Glomerular visceral epithelial cell (primary cell): Measurements from ENCODE around the gene GPR15.

Experiments
- DNase-seq: peaks from one replicate; pipeline ENCODE4 v3.0.0-alpha.2; 2016; ENCODE audit errors: extremely low spot score

The GPR15 gene

GRCh38 chr3:98531622-98532274, at the start of gene GPR15:
TSS of gene GPR15 (plus strand) at chr3:98531978. CDS start at chr3:98532034, 56 bp downstream.
- DNase-seq, result no peak

DNA sequence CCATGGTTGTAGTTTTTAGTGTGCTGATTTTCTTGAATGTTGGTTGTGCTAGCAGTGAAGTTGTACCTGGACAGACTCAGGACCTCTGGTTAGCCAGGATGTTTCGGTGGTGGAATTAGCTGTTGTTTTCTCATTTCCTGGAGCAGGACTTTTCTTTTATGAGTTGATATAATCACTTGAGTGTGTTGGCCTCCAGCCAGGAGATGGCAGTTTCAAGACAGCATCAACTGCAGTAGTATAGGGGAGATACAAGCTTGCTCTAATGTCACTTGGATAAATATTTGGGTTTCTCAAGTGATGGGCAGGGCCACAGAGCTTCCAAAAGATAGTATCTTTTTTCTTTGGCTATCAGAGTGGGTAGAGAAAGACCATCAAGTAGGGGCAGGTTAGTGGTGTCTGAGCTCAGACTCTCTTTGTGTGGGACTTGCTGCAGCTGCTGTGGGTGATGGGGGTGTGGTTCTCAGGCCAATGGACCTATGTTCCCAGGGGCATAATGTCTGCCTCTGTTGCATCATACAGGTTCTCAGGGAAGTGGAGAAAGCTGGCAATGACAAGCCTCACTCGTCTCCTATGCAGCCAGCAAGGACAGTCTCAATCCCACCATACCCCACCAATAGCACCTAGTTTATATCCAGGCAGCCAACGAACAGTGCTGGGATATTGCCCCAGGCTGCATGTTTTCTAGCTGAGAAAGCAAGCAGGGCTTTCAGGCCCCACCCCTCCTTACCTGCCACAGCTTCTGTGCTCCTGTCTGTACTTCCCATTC, 48.9 kb upstream of the GPR15 start:
- DNase-seq, result no peak

DNA sequence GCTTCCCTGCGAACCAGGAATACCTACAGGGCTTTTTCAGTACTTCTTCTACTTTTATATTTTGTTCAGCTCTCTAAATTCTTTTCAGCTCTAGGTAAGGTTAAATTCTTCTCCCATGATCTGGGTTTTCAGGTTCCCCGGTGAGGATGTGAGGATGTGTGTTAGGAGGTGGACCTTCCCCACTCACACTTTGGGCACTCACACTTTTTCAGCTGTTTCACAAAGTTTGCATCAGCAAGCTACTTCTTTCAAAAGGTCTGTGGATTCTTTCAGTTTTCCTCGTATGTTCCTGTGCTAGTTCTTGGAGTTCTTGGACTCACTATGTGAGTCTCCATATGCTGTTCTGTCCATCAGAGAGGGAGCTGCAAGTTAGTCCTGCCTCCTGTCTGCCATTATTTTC, 48.2 kb upstream of the GPR15 start:
- DNase-seq, result no peak

DNA sequence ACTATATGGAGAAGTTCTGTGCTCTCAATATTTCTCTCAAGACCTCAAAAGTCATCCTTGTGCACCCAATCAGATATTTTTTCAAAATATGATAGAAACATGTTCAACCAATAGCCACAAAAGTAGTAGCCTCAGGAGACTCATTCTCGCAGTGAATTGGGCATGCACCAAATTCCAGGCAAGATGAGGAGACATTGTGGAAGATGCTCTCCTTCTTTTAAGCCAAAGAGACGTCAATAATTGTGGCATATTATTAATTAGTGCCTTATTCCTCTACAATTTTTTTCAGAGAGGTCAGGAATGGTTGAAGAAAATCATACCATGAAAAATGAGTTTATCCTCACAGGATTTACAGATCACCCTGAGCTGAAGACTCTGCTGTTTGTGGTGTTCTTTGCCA, 34.4 kb upstream of the GPR15 start, which contains the start of gene OR5K2:
TSS of gene OR5K2 (plus strand) at position 301 of the 400 bp plus-strand sequence. CDS start at position 301, 0 bp downstream.
- no peak for DNase-seq

- DNase-seq, result no peak
Measured at GRCh38 chr3:98500019-98500418, 31.8 kb upstream of the GPR15 start.

DNA sequence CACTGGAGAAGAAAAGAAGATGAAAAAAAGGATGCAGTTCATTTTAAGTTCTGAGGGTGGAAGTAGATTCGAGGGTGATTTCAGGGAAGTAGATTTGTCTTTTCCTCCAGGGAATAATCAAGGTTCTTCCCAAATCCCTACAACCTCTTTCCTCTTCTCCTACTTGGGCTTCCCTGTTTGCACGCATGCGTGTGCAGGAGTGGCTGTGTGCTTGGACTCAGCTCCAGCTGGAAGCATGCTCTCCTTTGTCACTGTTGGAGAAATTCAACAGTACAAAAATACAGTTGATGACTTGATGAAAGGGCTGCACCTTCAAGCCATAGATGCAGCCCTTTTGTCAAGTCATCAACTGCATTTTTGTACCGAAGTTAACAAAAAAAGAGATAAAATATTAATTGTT, 30.5 kb upstream of the GPR15 start:
- DNase-seq, result no peak

DNA sequence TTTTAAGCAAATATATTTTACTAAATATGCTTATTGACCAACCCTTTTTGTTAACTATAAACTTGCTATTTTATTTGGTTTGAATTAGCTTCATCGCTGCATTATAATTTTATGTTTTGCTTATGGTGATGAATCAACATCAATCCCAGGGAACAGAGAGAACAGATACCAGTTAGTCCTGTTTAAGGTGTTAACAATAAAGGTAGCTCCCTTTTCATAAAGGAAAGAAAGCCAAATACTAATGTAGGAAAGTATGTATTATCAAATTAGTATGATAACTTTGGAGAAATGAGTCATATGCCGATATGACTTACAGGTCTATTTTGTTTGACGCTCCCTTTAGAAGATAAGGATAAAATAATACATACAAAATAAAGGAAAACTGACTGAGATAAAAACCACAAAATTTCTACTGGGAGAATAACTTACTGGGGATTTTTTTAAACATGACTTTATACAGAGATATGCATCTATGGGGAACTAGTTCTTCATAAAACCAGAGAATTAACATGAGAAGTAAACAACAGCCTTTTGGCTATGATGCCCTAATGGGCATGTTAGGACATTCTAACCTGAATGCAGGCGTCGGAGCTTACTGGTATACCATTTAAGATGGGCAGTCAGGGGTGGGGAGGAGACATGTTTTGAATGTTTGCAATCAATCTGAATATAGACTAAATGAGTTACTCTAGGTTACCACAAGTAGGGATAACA, 29.8 kb upstream of the GPR15 start:
- no peak for DNase-seq

DNA sequence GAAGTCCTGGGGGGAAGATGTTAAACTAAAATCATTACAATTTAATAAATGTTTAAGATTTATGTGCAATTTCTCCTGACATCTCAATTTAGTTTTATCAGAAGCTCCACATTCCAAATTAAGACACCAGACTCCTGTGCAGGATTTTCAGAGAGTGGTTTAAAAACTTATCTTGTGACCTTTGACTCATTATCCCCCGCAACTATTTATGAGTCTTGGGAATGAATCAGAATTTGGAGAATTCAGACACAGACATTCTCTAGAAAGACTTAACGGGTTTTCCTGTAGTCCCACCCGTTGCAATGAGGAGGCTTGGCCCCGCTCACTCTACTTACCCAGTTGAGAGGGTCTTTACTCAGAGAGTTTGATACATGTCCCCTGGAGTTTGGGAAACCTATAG, 27.2 kb upstream of the GPR15 start:
- no peak for DNase-seq

GRCh38 chr3:98508582-98508981, 23.2 kb upstream of the GPR15 start:
- no peak for DNase-seq

GRCh38 chr3:98512576-98512975, 19.2 kb upstream of the GPR15 start:
- no peak for DNase-seq

DNA sequence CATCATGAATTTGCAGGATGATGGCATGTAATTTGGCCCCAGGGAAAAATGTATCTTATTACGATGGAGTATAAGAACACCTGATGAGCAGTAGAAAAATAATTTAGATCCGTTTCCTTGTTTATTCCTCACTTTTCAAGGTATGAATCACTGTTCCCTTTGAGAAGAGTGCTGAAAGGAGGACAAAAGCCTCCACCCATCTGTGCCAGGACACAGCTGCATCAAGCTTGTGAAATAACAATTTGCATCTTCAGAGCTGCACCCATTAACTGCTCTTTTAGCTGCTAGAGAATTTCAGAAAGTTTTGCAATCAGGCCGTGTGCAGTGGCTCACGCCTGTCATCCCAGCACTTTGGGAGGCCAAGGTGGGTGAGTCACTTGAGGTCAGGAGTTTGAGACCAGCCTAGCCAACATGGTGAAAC, 18.7 kb upstream of the GPR15 start:
- DNase-seq, result peak; percentile 51

- DNase-seq, result no peak
Measured at GRCh38 chr3:98513736-98514135, 18.0 kb upstream of the GPR15 start.

DNA sequence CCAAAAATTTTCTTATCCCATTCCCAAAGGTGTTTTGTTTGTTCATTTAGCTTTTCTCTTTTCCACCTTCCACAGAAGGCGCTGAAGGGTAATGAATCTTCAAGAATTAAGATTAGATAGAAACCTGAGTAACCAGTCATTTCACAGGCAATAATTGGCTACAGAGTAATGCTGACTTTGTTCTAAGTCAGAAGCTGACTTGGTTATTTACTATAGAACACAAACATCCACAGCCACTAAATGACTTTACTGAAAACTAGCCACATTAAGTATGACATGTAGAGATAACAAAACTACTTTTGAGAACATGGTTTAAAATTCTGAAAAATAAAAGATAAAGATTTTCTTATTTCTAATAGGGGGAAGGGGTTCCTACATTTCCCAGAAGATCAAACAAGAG, 16.8 kb upstream of the GPR15 start:
- no peak for DNase-seq

DNA sequence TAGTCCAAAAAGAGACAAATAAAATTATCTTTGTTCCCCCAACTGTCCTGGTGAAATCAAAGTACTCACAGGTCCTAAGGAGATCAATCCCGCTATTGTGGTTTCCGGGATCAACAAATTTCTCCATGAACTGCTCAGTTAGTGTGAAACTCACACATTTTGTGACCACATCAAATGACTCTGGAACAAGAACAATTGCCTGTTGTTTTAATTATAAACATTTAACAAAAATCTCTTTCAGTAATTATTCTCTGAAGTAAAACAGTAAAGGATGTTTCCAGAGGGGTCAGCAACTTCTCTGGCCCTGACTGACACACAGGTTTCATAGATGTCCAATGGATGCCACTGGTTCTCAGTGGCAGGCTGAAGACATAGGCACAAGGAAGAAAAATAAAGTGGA, 13.0 kb upstream of the GPR15 start:
- no peak for DNase-seq

DNA sequence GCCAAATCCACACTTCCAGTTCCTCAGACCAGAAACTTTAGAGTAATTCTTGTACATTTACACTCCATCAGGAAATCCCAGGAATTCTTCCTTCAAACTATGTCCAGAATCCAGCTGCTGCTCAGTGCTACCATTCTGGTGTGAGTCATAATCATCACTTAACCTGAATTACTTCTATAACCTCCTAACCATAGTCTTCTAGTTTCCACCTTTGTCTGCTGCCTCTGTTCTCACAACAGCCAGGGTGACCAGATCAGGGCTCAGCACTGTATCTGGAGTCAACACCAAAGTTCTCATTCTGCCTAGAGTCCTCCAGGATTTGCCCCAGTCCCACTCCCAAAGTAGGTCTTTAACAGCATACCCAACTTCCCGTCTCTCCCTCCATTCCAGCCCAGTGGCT, 12.4 kb upstream of the GPR15 start:
- DNase-seq, result no peak

DNA sequence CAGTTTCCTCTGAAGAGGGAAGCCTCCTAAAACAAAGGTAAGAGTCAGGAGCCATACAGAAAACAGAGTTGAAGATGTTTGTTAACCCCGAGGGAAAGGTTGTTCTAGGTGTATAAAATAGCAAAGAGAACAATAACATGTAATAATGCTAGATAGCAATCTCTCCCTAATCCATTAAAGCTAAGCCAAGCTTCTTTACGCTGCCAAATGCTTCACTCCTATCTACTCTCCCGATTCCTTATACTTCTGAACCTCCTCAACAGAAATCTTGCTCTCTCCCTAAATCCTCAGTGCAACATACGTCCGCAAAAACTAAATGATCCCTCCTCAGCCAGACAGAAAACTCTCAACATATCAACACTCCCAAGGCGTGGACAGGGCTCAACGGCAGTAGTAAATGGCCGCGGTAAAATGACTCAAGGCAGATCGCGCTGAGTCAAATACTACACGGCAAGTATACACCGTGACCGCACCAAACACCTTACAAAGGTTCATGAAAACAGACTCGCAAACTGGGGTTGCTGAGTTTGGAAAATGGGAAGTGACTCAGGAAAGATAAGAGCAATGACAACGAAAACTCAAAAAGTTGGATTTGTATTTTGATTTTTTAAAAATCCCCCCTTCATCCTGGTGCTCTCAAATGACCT, 9.8 kb upstream of the GPR15 start:
- peak; percentile 59 for DNase-seq

GRCh38 chr3:98522544-98523281, 9.1 kb upstream of the GPR15 start, which contains the start of gene CLDND1:
TSS of gene CLDND1 (minus strand) at chr3:98522902. CDS start at chr3:98521424, 1,478 bp downstream.
- DNase-seq, result peak; percentile 96

DNA sequence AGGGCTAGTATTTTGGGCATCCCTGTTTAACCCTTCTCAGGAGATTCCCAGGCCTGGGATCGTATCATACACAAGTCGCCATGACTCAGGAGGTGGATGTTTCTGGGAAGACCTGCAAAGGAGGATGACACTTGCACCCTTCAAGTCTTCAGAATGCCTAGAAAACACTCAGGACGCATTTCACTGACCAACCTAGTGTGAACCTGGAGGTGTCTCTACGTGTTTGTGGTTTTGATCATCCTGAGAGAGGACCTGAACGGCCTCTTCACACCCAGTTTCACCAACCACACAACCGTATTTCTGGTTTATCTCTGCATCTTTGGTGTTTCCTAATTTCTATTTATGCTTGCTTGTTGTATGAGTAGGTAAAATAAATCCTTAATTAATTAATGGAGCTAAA, 6.3 kb upstream of the GPR15 start:
- no peak for DNase-seq

DNA sequence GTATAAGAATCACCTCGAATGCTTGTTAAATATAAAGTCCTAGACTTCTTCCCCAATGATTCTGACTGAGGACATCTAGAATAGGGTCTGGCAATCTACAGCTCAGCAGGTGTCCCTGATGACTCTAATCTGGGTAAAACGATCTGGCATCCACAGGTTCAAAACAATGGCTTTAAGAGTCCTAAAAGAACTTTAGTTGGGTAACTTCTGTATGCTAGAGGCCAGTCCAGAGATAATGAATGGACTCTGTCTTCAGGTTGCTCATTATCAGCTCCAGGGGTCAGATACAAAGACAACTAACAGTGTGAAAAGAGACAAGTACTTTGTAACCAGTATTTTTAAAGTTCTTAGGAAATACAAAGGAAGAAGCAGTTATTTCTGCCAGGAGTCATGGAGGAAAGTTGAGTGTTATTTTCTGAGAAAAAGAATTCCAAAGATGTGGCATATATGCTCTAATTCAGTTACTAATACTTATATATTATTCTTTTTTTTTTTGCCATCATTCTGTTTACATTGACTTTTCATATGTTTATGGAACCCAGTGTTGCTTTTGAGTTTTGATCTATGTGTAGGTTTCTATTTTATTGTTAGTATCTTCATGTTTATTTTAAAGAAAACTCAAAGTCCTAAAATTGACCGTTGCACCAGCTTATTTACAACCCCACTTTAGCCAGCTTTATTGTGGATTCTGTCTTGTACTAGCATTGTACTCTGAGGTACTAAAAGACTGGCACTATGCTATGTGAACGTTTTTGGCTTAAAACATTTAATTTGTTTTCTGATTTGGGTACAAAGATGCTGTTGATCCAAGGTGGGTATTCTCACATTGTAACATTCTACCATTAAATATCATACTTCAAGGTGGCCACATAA, 3.1 kb upstream of the GPR15 start:
- no peak for DNase-seq

GRCh38 chr3:98529856-98530459, 1.8 kb upstream of the GPR15 start:
- DNase-seq, result no peak
